IPS DF 6.9 (cell line): ENCODE measurements around the gene IRF1.
"Not testable (repeated sequence)": the region's sequence is repeated elsewhere in the genome, so short reads cannot be mapped to it uniquely, and the experiment has no call there.

ENCODE experiments used
- DNase-seq: peaks from one replicate; pipeline ENCODE4 v3.0.0-alpha.2; 2013; ENCODE audit warnings: low read depth, low spot score
- H3K27ac ChIP-seq: one replicate; pipeline ENCODE4 v1.5.1; 2013; ENCODE audit warnings: low read length, control low read depth
- H3K27me3 ChIP-seq: 2 replicates; pipeline ENCODE4 v1.6.1; 2013; ENCODE audit warnings: mild to moderate bottlenecking, low read length; ENCODE audit not compliant: control insufficient read depth, insufficient read depth
- H3K36me3 ChIP-seq: 2 replicates; pipeline ENCODE4 v1.6.1; 2013; ENCODE audit warnings: low read length; ENCODE audit not compliant: control insufficient read depth, insufficient read depth
- H3K4me1 ChIP-seq: 2 replicates; pipeline ENCODE4 v1.6.1; 2013; ENCODE audit warnings: low read length; ENCODE audit not compliant: control insufficient read depth, insufficient read depth
- H3K4me3 ChIP-seq: 2 replicates; pipeline ENCODE4 v1.5.1; 2013; ENCODE audit warnings: mild to moderate bottlenecking, low read length
- H3K9me3 ChIP-seq: 2 replicates; pipeline ENCODE4 v1.6.1; 2013; ENCODE audit warnings: low read length, inconsistent platforms; ENCODE audit not compliant: control insufficient read depth, insufficient read depth
- WGBS: extraction: QIAGEN DNeasy Blood & Tissue Kit; methylation state at CpG from one replicate; pipeline ENCODE4 v1.1.7; 2013; ENCODE audit warnings: mixed read lengths, missing lambda C conversion rate; ENCODE audit not compliant: insufficient read length, insufficient coverage; 5-methylcytosine and 5-hydroxymethylcytosine counted together

IRF1 gene

GRCh38 chr5:132490484-132491367, at the start of gene IRF1:
IRF1 (minus strand) TSS chr5:132490773; CDS start chr5:132489478, 1,295 bp downstream.
- H3K4me1 ChIP-seq: peaks cover 13% of the 10 kb centered on the region; the same call in 1 of the 2 replicates
- no CpG with 5 or more reads among the region's 87 CpGs for WGBS
- H3K27me3 ChIP-seq: no peaks in the 10 kb centered on the region
- peak; percentile 75 for DNase-seq
- H3K4me3 ChIP-seq: peak within 1 kb of the TSS; percentile 82
- peaks cover 13% of the 10 kb centered on the region for H3K36me3 ChIP-seq
- no peaks in the 10 kb centered on the region for H3K9me3 ChIP-seq
- no peak within 1 kb of the TSS for H3K27ac ChIP-seq

- H3K4me3 ChIP-seq: no peak overlapping the region
- WGBS: no CpG with 5 or more reads among the region's 5 CpGs
Measured at GRCh38 chr5:132540149-132540548, 49.6 kb upstream of the IRF1 start.

DNA sequence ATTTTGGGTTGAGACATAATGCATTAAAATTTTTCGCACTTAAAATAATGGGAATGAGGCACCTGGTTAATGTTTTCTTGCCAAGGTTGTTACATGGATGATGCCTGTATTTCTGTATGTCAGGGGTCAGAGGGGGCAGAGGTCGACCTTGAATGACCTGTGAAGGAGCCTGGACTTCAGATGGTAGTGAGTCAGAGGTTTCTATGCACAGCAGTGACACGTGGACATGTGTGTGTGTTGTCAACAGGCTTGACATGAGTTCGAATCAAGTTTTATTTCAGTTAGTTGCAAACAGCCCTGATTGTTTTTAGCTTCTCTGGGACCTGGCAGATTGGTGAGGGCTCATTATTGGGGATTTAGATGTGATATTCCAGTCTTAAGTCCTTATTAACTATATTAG, 49.1 kb upstream of the IRF1 start:
- Histone ChIP-seq H3K4me1 (no peaks in the 10 kb centered on the region), H3K4me3 (no peak overlapping the region), H3K27ac (no peak overlapping the region), H3K36me3 (no peaks in the 10 kb centered on the region), H3K9me3 (no peaks in the 10 kb centered on the region), H3K27me3 (no peaks in the 10 kb centered on the region)
- WGBS: 100% methylated on average over 1 of the region's 4 CpGs
- DNase-seq: no peak

More at GRCh38 chr5:132540149-132540548, 49.6 kb upstream of the IRF1 start:
- Histone ChIP-seq H3K27me3 (no peaks in the 10 kb centered on the region), H3K4me1 (no peaks in the 10 kb centered on the region), H3K27ac (no peak overlapping the region), H3K9me3 (no peaks in the 10 kb centered on the region), H3K36me3 (no peaks in the 10 kb centered on the region)
- DNase-seq: no peak

- no peak overlapping the region for H3K4me3 ChIP-seq
- H3K27me3 ChIP-seq: no peaks in the 10 kb centered on the region
- no CpG with 5 or more reads among the region's 4 CpGs for whole genome bisulfite sequencing
- no peaks in the 10 kb centered on the region for H3K4me1 ChIP-seq
- H3K9me3 ChIP-seq: no peaks in the 10 kb centered on the region
- no peak for DNase-seq
- H3K27ac ChIP-seq: no peak overlapping the region
- H3K36me3 ChIP-seq: no peaks in the 10 kb centered on the region
Measured at GRCh38 chr5:132530946-132531345, 40.4 kb upstream of the IRF1 start.

- no peak for DNase-seq
- H3K4me1 ChIP-seq: no peaks in the 10 kb centered on the region
- H3K9me3 ChIP-seq: no peaks in the 10 kb centered on the region
- no CpG with 5 or more reads among the region's 6 CpGs for WGBS
- H3K27me3 ChIP-seq: no peaks in the 10 kb centered on the region
- no peak overlapping the region for H3K27ac ChIP-seq
- H3K4me3 ChIP-seq: no peak overlapping the region
- no peaks in the 10 kb centered on the region for H3K36me3 ChIP-seq
Measured at GRCh38 chr5:132528866-132529634, 38.5 kb upstream of the IRF1 start.

DNA sequence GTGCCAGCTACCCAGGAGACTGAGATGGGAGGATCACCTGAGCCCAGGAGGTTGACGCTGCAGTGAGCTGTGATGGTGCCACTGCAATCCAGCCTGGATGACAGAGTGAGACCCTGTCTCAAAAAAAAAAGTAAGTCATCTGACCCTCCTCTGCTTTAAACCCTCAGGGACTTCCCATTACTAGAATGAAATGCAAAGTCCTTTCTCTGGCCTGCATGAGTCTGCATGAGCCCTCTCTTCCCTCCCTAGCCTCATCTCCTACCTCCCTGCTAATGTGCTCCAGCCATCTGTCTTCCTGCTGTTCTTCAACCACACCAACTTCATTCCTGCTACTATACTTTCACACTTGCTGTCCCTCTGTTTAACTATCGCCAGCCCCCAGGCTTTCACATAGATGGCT, 37.4 kb upstream of the IRF1 start:
- Histone ChIP-seq H3K27ac (no peak overlapping the region), H3K4me3 (no peak overlapping the region), H3K9me3 (no peaks in the 10 kb centered on the region), H3K36me3 (no peaks in the 10 kb centered on the region), H3K4me1 (no peaks in the 10 kb centered on the region), H3K27me3 (no peaks in the 10 kb centered on the region)
- WGBS: no CpG with 5 or more reads among the region's 2 CpGs
- DNase-seq: no peak

- H3K4me1 ChIP-seq: no peaks in the 10 kb centered on the region
- no peaks in the 10 kb centered on the region for H3K36me3 ChIP-seq
- DNase-seq: no peak
- no peaks in the 10 kb centered on the region for H3K9me3 ChIP-seq
- H3K27me3 ChIP-seq: no peaks in the 10 kb centered on the region
- no peak overlapping the region for H3K27ac ChIP-seq
- no CpG with 5 or more reads among the region's 8 CpGs for WGBS
- H3K4me3 ChIP-seq: no peak overlapping the region
Measured at GRCh38 chr5:132526974-132527564, 36.5 kb upstream of the IRF1 start.

- DNase-seq: no peak
- Histone ChIP-seq H3K27ac (no peak overlapping the region), H3K4me3 (no peak overlapping the region)
Measured at GRCh38 chr5:132526290-132526973, 35.9 kb upstream of the IRF1 start.

DNA sequence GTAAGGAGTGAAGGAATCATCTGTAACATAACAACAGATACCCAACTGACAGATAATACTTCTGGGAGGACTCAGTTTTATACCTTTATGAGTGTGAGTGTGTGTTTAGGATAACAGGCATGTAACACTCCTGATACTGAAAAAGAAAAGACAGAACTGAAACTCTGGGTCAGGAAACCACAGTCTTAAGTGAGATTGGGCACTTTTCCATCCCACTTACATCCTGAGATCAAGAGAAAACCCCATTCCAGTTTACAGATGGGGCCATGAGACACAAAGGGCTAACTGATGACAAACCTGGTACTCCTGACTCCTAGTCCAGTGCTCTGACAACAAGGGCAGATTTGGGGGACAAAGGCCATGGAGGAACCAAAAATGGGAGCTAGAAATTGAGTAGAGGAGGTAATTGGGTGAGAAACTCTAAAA, 34.7 kb upstream of the IRF1 start:
- H3K36me3 ChIP-seq: no peaks in the 10 kb centered on the region
- H3K27me3 ChIP-seq: no peaks in the 10 kb centered on the region
- no peaks in the 10 kb centered on the region for H3K4me1 ChIP-seq
- no peak for DNase-seq
- no peaks in the 10 kb centered on the region for H3K9me3 ChIP-seq
- H3K4me3 ChIP-seq: no peak overlapping the region
- no peak overlapping the region for H3K27ac ChIP-seq

More at GRCh38 chr5:132526290-132526973, 35.9 kb upstream of the IRF1 start:
- H3K9me3 ChIP-seq: no peaks in the 10 kb centered on the region
- H3K27me3 ChIP-seq: no peaks in the 10 kb centered on the region
- WGBS: no CpG with 5 or more reads among the region's 11 CpGs
- no peaks in the 10 kb centered on the region for H3K36me3 ChIP-seq
- no peaks in the 10 kb centered on the region for H3K4me1 ChIP-seq

GRCh38 chr5:132524877-132525276, 34.3 kb upstream of the IRF1 start:
- not testable (repeated sequence) for H3K4me3 ChIP-seq, DNase-seq, H3K4me1 ChIP-seq, H3K27ac ChIP-seq, H3K9me3 ChIP-seq, H3K36me3 ChIP-seq, H3K27me3 ChIP-seq
- WGBS: no CpG with 5 or more reads among the region's 5 CpGs
